GM12874 (cell line): Measurements from ENCODE around the gene SPTLC3.

Experiments
- CTCF ChIP-seq: IDR thresholded peaks from 2 replicates; pipeline ENCODE4 v1.5.1; 2011; ENCODE audit warnings: low read depth, mild to moderate bottlenecking, control low read depth, low read length, moderate library complexity; ENCODE audit not compliant: insufficient read depth

SPTLC3 gene

GRCh38 chr20:13140775-13141174, 132.0 kb downstream of the SPTLC3 start:
- no peak for TF ChIP-seq CTCF

GRCh38 chr20:13141546-13141945, 132.8 kb downstream of the SPTLC3 start:
- no peak for TF ChIP-seq CTCF

GRCh38 chr20:13142143-13142542, 133.4 kb downstream of the SPTLC3 start:
- no peak for TF ChIP-seq CTCF

- TF ChIP-seq CTCF: no peak
Measured at GRCh38 chr20:13147071-13147963, 138.5 kb downstream of the SPTLC3 start.

DNA sequence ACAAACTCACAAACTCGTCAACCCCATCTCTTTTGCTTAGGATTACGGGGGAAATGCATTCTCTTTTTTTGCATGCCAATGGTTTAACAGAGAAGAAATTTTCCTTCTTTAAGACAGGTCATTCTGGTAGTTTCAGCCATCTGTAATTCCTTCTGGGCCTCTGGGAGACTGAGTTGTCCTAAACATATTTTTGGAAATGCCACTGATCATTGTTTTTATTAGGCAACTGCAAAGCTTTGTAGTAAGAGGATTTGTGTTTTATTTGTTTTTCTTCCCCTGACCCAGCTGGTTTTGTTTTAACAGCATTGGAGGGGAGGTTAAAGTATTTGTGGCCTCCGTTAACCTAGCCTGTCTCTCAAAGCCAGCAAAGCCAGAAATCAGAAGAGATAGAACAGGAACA, 139.2 kb downstream of the SPTLC3 start:
- TF ChIP-seq CTCF: no peak

- no peak for TF ChIP-seq CTCF
Measured at GRCh38 chr20:13148402-13148801, 139.6 kb downstream of the SPTLC3 start.

DNA sequence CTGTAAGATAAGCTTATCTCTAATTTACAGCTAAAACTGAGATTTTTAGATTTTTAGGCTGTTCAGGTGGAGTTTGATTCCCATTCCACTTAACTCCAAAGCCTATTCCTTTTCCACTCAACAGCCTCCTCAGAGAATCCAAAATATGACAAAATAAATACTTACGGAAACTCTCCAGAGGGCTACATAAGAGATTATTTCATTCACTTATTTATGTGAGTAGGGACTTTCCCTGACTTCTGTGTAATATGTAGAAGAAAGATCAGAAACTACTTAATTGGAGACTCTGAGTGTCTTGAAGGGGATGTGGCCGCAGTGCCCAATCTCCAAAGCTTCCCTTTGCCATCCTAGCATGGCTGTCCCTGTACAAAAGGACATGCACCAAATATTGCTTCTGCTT, 140.2 kb downstream of the SPTLC3 start:
- TF ChIP-seq CTCF: no peak
